ENCODE results near the gene DOCK4.

DNA sequence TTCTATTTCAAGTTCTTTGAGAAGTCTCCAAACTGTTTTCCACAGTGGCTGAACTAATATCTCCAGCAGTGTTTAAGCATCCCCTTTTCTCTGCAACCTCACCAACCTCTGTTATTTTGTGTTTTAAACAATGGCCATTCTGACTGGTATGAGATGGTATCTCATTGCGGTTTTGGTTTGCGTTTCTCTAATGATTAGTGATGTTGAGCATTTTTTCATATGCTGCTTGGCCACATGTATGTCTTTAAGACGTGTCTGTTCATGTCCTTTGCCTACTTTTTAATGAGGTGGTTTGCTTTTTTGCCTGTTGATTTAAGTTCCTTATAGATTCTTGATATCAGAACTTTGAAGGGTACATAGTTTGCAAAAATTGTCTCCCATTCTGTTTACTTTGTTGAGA, 487.3 kb downstream of the DOCK4 start:
- TF ChIP-seq, protein P1, sequence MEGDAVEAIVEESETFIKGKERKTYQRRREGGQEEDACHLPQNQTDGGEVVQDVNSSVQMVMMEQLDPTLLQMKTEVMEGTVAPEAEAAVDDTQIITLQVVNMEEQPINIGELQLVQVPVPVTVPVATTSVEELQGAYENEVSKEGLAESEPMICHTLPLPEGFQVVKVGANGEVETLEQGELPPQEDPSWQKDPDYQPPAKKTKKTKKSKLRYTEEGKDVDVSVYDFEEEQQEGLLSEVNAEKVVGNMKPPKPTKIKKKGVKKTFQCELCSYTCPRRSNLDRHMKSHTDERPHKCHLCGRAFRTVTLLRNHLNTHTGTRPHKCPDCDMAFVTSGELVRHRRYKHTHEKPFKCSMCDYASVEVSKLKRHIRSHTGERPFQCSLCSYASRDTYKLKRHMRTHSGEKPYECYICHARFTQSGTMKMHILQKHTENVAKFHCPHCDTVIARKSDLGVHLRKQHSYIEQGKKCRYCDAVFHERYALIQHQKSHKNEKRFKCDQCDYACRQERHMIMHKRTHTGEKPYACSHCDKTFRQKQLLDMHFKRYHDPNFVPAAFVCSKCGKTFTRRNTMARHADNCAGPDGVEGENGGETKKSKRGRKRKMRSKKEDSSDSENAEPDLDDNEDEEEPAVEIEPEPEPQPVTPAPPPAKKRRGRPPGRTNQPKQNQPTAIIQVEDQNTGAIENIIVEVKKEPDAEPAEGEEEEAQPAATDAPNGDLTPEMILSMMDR (conservative IDR thresholded peaks at IDR 0.05 in 1 of 2, IDR thresholded peaks at IDR 0.05 in 1 of 2; ENCODE audit: extremely low read depth in 1 of 2, insufficient read depth in 1 of 2, low read depth in 1 of 2, low read length in 2 of 2) = no peak
- no peak for TF ChIP-seq EZH2 (IDR thresholded peaks at IDR 0.05; ENCODE audit: borderline replicate concordance, low read length)

All from mammary epithelial cell (primary cell).